Measurements from ENCODE around the gene ARPP19. TPM values are rescaled to one million over a fixed set of nuclear protein-coding genes. Genes with fewer than 3 reads are reported as not detected.

The ARPP19 gene, protein sequence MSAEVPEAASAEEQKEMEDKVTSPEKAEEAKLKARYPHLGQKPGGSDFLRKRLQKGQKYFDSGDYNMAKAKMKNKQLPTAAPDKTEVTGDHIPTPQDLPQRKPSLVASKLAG
- 203 to 217 TPM (median 212 TPM) in 3 replicates for total RNA-seq (2021)
- percentile 98 among the genes with signal in this experiment for Bru-seq, nascent RNA
- long read RNA-seq, experiment 1, full-length matches to known transcripts: 879 of 1,022 reads
- long read RNA-seq, experiment 1, partial matches to known transcripts: 7 of 1,022 reads
- long read RNA-seq, experiment 1, other reads (novel, unspliced or antisense): 136 of 1,022 reads
- long read RNA-seq, experiment 2, full-length matches to known transcripts: 104 of 230 reads
- long read RNA-seq, experiment 2, partial matches to known transcripts: 6 of 230 reads
- long read RNA-seq, experiment 2, other reads (novel, unspliced or antisense): 120 of 230 reads
- long read RNA-seq, experiment 3, full-length matches to known transcripts: 67 of 73 reads
- long read RNA-seq, experiment 3, partial matches to known transcripts: 0 of 73 reads
- long read RNA-seq, experiment 3, other reads (novel, unspliced or antisense): 6 of 73 reads

DNA sequence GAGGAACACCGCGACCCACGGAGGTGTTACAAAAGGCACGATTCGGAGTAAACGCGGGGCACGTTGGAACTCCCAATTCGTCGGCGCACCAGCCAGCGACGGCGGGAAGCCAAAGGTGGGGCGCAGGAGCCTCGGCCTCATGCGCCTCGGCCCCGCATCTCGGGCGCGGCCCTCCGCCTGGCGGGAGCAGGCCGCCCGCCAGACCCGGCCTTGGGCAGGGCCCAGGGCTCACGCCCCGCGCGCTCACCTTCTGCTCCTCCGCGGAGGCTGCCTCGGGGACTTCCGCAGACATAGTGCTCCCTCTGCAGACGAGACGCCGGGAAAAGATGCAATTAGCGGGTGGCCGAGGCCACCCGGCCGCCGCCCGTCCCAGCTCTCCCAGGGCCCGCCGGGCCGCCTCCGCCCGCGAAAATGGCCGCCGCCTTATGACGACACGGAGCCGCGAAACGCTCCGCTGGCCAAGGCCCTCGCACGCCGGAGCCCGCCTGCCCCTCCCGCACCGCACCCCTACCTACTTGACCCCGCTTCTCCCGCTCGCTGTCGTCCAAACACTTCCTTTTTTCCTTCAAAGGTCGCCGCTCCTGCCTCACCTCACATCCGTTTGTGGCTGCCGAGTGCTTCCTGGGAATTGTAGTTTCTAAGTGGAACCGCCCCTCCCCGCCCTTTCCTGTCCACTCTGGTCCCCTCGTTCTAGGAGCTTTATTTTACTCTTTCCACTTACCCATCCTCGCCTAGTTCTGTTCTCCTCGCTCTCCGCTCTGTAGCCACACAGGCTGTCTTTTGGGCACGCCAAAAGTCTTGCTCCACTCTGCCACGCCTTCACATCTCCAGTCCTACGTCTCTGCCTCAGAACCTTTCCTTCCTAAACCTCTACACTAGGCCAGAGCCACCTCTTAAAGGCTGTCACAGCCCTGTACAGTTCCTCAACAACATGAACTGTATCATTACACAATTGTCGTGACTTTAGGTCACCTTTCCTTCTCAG, at the start of gene ARPP19:
ARPP19 (minus strand) TSS at position 430 of the 985 bp plus-strand sequence; CDS start at position 292, 138 bp downstream.
- CTCF ChIA-PET: no interaction called here
- peak within 1 kb of the TSS; percentile 93 for H3K4me3 Mint-ChIP-seq
- TF ChIP-seq TEAD1 (CRISPR knock-in tag; IDR thresholded peaks at IDR 0.05) (peak; percentile 72; the same call in 1 of the 2 replicates), GTF2I (CRISPR knock-in tag; conservative IDR thresholded peaks at IDR 0.05) (no peak), FOXK1 (CRISPR knock-in tag; IDR thresholded peaks at IDR 0.05) (peak; percentile 81; the same call in 1 of the 2 replicates), TEAD4 (CRISPR knock-in tag; IDR thresholded peaks at IDR 0.05) (no peak), TP53 (CRISPR knock-in tag; IDR thresholded peaks at IDR 0.05) (peak; percentile 51; the same call in 1 of the 2 replicates), NR2C2 (CRISPR knock-in tag; IDR thresholded peaks at IDR 0.05) (peak; percentile 93), PRRX2 (CRISPR knock-in tag; IDR thresholded peaks at IDR 0.05) (no peak), HMGA2 (CRISPR knock-in tag; IDR thresholded peaks at IDR 0.05) (no peak), SOX15 (CRISPR knock-in tag; IDR thresholded peaks at IDR 0.05) (no peak), NFE2L1 (CRISPR knock-in tag; IDR thresholded peaks at IDR 0.05) (no peak), JUN (CRISPR knock-in tag; IDR thresholded peaks at IDR 0.05) (no peak), KAT7 (CRISPR knock-in tag; IDR thresholded peaks at IDR 0.05; ENCODE audit: borderline replicate concordance) (no peak)
- TF ChIP-seq, protein P1, sequence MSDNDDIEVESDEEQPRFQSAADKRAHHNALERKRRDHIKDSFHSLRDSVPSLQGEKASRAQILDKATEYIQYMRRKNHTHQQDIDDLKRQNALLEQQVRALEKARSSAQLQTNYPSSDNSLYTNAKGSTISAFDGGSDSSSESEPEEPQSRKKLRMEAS (CRISPR knock-in tag; IDR thresholded peaks at IDR 0.05): peak; percentile 94
- TF ChIP-seq, protein P2, sequence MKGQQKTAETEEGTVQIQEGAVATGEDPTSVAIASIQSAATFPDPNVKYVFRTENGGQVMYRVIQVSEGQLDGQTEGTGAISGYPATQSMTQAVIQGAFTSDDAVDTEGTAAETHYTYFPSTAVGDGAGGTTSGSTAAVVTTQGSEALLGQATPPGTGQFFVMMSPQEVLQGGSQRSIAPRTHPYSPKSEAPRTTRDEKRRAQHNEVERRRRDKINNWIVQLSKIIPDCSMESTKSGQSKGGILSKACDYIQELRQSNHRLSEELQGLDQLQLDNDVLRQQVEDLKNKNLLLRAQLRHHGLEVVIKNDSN (CRISPR knock-in tag; IDR thresholded peaks at IDR 0.05): peak; percentile 33; the same call in 1 of the 2 replicates
- TF ChIP-seq, protein P3, sequence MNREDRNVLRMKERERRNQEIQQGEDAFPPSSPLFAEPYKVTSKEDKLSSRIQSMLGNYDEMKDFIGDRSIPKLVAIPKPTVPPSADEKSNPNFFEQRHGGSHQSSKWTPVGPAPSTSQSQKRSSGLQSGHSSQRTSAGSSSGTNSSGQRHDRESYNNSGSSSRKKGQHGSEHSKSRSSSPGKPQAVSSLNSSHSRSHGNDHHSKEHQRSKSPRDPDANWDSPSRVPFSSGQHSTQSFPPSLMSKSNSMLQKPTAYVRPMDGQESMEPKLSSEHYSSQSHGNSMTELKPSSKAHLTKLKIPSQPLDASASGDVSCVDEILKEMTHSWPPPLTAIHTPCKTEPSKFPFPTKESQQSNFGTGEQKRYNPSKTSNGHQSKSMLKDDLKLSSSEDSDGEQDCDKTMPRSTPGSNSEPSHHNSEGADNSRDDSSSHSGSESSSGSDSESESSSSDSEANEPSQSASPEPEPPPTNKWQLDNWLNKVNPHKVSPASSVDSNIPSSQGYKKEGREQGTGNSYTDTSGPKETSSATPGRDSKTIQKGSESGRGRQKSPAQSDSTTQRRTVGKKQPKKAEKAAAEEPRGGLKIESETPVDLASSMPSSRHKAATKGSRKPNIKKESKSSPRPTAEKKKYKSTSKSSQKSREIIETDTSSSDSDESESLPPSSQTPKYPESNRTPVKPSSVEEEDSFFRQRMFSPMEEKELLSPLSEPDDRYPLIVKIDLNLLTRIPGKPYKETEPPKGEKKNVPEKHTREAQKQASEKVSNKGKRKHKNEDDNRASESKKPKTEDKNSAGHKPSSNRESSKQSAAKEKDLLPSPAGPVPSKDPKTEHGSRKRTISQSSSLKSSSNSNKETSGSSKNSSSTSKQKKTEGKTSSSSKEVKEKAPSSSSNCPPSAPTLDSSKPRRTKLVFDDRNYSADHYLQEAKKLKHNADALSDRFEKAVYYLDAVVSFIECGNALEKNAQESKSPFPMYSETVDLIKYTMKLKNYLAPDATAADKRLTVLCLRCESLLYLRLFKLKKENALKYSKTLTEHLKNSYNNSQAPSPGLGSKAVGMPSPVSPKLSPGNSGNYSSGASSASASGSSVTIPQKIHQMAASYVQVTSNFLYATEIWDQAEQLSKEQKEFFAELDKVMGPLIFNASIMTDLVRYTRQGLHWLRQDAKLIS (CRISPR knock-in tag; IDR thresholded peaks at IDR 0.05; ENCODE audit: borderline replicate concordance): 0 out of 2 replicates have a peak, but pooled peaks have one; percentile 46
- TF ChIP-seq, protein P4, sequence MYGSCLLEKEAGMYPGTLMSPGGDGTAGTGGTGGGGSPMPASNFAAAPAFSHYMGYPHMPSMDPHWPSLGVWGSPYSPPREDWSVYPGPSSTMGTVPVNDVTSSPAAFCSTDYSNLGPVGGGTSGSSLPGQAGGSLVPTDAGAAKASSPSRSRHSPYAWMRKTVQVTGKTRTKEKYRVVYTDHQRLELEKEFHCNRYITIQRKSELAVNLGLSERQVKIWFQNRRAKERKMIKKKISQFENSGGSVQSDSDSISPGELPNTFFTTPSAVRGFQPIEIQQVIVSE (CRISPR knock-in tag; IDR thresholded peaks at IDR 0.05; ENCODE audit: borderline replicate concordance): no peak
- TF ChIP-seq, protein P5, sequence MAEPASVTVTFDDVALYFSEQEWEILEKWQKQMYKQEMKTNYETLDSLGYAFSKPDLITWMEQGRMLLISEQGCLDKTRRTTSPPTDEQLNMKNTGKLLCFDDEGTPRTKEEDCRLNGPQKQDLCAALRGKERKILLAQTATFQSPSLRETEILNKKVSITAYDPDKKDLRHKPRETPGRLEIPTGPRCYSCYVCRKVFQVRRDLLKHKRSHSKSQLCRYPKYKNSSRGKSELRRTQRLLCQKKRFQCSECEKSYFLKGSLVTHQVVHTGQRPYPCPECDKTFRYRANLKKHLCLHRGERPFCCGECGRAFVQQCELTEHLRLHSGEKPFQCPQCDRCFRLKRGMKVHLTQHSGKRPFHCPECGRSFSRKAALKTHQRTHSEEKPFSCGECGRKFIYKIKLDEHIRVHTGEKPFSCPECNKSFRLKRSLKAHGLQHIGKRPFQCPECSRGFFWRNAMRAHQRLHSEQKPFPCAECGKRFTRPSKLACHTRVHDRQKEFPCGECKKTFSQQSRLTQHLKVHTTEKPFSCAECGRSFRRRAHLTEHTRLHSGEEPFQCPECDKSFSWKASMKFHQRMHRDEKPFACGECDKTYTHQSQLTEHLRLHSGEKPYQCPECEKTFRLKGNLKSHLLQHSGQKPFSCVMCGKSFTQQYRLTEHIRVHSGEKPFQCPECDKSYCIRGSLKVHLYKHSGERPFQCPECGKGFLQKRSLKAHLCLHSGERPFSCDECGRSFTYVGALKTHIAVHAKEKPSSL (CRISPR knock-in tag; conservative IDR thresholded peaks at IDR 0.05): no peak
- TF ChIP-seq, protein P6, sequence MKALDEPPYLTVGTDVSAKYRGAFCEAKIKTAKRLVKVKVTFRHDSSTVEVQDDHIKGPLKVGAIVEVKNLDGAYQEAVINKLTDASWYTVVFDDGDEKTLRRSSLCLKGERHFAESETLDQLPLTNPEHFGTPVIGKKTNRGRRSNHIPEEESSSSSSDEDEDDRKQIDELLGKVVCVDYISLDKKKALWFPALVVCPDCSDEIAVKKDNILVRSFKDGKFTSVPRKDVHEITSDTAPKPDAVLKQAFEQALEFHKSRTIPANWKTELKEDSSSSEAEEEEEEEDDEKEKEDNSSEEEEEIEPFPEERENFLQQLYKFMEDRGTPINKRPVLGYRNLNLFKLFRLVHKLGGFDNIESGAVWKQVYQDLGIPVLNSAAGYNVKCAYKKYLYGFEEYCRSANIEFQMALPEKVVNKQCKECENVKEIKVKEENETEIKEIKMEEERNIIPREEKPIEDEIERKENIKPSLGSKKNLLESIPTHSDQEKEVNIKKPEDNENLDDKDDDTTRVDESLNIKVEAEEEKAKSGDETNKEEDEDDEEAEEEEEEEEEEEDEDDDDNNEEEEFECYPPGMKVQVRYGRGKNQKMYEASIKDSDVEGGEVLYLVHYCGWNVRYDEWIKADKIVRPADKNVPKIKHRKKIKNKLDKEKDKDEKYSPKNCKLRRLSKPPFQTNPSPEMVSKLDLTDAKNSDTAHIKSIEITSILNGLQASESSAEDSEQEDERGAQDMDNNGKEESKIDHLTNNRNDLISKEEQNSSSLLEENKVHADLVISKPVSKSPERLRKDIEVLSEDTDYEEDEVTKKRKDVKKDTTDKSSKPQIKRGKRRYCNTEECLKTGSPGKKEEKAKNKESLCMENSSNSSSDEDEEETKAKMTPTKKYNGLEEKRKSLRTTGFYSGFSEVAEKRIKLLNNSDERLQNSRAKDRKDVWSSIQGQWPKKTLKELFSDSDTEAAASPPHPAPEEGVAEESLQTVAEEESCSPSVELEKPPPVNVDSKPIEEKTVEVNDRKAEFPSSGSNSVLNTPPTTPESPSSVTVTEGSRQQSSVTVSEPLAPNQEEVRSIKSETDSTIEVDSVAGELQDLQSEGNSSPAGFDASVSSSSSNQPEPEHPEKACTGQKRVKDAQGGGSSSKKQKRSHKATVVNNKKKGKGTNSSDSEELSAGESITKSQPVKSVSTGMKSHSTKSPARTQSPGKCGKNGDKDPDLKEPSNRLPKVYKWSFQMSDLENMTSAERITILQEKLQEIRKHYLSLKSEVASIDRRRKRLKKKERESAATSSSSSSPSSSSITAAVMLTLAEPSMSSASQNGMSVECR (CRISPR knock-in tag; IDR thresholded peaks at IDR 0.05; ENCODE audit: borderline replicate concordance): 0 out of 2 replicates have a peak, but pooled peaks have one; percentile 60
- TF ChIP-seq, protein P7, sequence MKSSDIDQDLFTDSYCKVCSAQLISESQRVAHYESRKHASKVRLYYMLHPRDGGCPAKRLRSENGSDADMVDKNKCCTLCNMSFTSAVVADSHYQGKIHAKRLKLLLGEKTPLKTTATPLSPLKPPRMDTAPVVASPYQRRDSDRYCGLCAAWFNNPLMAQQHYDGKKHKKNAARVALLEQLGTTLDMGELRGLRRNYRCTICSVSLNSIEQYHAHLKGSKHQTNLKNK (CRISPR knock-in tag; IDR thresholded peaks at IDR 0.05): no peak
- TF ChIP-seq, protein P8, sequence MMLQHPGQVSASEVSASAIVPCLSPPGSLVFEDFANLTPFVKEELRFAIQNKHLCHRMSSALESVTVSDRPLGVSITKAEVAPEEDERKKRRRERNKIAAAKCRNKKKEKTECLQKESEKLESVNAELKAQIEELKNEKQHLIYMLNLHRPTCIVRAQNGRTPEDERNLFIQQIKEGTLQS (CRISPR knock-in tag; conservative IDR thresholded peaks at IDR 0.05): no peak

More for the DNA sequence above, at the start of gene ARPP19:
- Mint-ChIP-seq H3K4me1 (peaks cover 31% of the 10 kb centered on the region), H3K27me3 (ENCODE audit: low read depth) (no peaks in the 10 kb centered on the region), H3K36me3 (no peaks in the 10 kb centered on the region; the same call in 1 of the 2 replicates), H3K27ac (peak within 1 kb of the TSS; percentile 95), H3K9me3 (no peaks in the 10 kb centered on the region)
- POLR2A ChIA-PET: interaction anchor here (0.9 kb wide), 1 partner anchor 109 kb away, joined by 3 read pairs; no protein-coding TSS in a partner anchor
- DNase-seq (ENCODE audit: low spot score) (peak; percentile 95), ATAC-seq (peak; percentile 96)

All from WTC11 (cell line).